GM23248 (cell line): ENCODE measurements around the gene IGFLR1.

ENCODE experiments used
- EZH2 ChIP-seq: fragments of 200-600 bp; sonication (generic); IDR thresholded peaks from 2 replicates; pipeline ENCODE4 v1.6.1; 2018; ENCODE audit warnings: antibody characterized with exemption, mild to moderate bottlenecking; ENCODE audit not compliant: insufficient read depth, poor library complexity, severe bottlenecking
- EZH2phosphoT487 ChIP-seq: fragments of 200-600 bp; sonication (generic); IDR thresholded peaks from 2 replicates; pipeline ENCODE4 v1.6.1; 2018; ENCODE audit warnings: antibody characterized with exemption, moderate library complexity, mild to moderate bottlenecking, low read depth; ENCODE audit not compliant: insufficient read depth

DNA sequence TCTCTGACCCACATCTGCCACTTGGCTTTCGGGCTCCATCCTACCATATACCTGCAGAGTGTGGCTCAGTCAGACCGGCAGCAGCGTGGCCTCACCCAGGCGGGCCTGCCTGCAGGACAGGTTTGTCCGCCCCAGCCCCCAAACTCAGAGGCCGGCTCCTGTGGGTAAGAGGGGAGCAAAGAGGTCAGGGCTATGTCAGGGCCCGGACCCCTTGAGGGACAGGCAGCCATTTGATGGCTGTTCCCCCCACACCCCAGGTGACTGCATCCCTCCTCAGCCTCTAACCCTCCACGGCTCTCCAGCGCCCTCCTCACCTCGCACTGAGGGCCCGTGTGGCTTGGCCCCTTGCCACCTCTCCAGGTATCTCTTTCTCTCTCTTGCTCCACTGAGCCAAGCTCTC, 50.2 kb downstream of the IGFLR1 start:
- no peak for TF ChIP-seq EZH2
- TF ChIP-seq EZH2phosphoT487: no peak
